HG03558 (cell line): ENCODE data around the gene IRF5.

Experiments
- ATAC-seq: cut with Tn5 transposase; IDR thresholded peaks from one replicate; pipeline ENCODE4 v1.9.1; 2021; ENCODE audit warnings: moderate number of reproducible peaks; ENCODE audit not compliant: unreplicated experiment; ENCODE audit errors: extremely low read depth

Gene IRF5

GRCh38 chr7:128919881-128920799 is 17.6 kb upstream of the IRF5 start:
- ATAC-seq = no peak

DNA sequence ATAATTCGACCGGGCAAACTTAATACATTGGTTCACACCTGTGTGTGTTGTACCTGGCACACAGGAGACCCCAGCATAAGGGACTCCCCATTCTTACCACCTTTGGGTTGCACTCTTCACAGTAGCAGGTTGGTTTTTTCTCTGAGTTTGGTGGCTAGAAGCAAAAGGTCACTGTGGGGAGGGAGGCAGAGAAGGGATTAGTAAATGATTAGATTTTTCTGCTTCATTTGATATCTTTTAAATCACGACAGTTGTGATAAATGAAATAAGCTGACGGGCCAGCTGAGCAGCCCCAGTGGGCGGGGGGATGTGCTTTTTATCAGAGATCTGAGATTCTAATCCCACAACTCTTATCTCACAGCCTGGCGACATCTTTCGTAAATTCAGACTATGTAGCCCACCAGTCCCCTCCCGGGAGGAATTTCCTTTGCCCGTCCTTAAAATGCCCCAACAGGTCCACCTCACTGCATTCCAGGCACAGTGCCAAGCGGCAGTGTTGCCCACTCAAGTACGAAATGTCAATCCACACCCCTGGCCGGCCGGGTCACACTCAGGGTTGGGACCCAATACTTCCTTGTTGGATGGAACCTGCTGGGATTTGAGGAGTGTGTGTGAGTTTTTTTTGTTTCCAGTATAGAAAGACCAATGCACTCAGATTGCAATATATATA is 16.7 kb upstream of the IRF5 start:
- no peak for ATAC-seq

GRCh38 chr7:128921866-128922440 is 15.8 kb upstream of the IRF5 start:
- ATAC-seq = no peak

- no peak for ATAC-seq
These were observed 15.0 kb upstream of the IRF5 start for GRCh38 chr7:128922496-128923410.

DNA sequence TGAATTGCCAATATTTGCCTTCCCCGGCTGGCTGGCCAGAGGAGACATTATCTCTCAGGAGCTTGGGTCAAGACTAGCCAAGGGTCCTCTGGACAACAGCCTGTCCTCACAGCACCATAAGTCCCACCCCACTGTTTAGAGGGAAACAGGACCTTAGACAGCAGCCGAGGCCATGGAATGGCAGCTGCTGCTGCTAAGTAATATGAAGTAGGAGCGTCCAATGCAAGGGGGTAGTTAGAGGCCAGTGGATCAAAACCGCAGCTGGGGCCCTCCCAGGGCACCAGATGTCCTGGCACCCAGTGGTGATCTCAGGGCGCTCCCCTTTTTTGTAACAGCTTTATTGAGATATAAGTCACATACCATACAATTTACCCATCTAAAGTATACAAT is 14.3 kb upstream of the IRF5 start:
- ATAC-seq = no peak

GRCh38 chr7:128924707-128925588 is 12.8 kb upstream of the IRF5 start:
- ATAC-seq = no peak

DNA sequence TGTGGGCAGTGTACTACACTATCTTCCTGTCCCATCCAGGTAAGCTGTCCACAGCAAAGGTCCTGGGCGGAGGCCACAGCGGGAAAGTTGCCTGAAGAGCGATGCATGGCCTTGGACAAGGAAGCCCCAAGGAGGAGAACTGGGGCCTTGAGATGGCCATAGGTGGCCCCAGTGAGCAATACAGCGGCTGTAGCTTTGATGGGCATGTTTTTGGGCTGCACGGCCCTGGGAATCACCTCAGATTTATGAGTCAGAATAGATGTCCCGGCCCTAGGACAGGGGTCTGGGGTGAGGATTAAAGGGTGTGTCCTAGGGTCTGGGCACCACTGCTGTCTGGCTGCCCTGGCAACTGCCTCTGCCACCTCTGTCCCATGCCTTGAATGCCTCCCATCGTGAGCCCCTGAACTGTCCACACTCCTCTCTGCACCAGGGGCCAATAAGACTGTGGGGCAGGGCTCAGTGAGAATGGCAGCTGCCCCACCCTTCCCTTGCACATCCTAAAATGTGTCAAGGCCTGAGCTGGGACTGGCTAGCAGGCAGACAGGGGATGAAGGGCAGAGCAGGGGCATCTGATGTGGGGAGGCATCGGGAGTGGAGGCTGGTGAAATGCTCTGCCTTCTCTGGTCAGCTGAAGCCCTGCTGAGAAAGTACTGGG is 9.4 kb upstream of the IRF5 start:
- no peak for ATAC-seq

GRCh38 chr7:128928882-128929788 is 8.6 kb upstream of the IRF5 start:
- no peak for ATAC-seq

GRCh38 chr7:128931190-128931798 is 6.4 kb upstream of the IRF5 start:
- ATAC-seq = no peak

GRCh38 chr7:128931965-128932861 is 5.5 kb upstream of the IRF5 start:
- ATAC-seq = no peak

DNA sequence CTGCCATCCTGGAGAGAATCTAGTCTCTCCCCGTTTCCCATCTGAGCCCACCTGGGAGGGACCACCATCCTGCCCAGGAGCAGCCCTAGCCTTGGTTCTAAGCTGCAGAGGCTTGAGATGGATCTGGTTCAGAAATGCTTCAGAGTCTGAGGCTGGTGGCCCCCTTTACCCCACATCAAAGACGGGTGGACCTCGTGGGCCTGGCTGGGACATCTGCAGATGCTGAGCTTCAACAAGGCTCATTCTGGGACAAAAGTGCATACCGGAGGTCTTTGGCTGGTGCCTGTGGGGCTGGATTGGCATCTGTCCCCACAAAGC is 4.9 kb upstream of the IRF5 start:
- ATAC-seq = no peak

GRCh38 chr7:128933180-128933891 is 4.4 kb upstream of the IRF5 start:
- ATAC-seq = no peak

DNA sequence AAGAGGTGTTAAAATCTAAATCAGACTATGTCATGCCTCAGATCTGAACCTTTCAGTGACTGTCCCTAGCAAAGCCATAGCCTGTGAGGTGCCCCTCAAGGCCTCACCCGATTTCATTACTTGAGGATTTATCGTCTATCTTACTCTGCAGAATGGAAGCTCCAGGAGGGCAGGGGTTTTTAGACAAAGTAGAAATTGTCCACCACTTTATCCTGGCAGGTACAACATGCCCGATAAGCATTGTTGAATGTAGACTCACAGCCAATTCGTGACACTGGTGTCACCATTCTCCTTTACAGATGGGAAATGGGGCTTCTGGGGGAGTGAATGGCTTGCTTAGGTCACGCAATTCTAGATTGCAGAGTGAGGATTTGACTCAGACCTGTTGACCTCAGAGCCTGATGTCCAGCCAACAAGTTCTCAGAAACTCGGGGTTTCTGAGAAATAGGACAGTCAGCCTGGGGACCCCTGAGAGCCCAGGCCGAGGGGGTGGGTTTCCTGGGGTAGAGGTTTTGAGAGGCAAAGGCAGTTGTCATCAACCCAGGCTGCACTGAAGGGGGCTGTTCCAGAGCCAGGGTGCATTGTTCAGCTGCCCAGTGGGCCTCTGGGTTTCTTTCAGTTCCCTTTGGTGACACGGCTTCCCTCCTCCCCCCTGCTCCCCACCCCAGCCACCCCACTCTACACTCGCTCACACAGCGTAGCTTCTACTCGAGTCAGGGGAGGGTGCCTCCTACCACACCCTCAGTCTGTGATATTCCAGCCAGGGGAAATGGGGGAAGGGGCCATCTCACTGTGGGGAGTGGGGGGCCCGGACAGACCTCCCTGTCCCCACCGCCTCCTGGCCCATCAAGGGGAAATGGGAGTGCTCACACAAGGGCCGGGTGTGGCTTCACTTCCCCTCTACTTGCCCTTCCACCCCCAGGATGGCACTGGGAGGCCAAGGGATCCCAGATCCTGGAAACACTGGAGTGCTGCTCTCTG is 3.1 kb upstream of the IRF5 start:
- ATAC-seq = no peak

DNA sequence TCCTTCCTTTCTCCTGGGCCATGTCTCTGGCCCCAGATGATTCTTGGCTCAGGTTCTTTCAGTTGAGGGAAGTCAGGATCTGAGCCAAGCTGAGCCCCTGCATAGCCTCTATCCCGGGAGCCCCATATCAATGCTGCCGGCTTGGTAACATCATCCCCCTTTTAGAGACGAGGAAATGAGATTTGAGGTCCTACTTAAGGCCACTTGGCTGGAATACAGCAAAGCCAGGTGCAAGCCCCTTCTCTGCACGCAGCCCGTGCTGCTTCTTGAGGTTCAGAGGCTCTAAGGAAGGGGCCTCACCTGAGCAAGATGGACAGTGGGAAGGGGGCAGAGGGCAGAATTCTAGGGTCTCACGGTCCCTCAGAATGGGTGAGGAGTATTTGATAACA is 2.4 kb upstream of the IRF5 start:
- ATAC-seq = no peak

DNA sequence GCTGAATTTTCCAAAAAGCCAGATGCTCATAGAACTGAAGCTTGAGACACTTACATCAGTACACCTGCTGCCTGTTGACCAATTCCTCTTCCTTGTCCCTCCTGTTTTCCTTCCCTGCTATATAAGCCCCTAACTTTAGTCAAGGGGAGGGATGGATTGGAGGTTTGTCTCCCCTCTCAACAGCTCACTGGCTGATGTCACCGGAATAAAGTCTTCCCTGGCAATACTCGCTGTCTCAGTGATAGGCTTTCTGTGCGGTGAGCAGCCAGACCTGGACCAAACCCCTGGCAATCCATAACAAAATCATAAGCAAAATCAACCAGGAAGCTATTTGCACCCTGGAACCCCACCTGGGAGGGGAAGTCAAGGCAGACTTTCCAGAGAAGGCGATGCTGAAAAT is 929 bp upstream of the IRF5 start:
- no peak for ATAC-seq
